ENCODE measurements around the gene SLC22A4. TPM values are rescaled to one million over a fixed set of nuclear protein-coding genes. Genes with fewer than 3 reads are reported as not detected.

Gene SLC22A4
- total RNA-seq, 2 donors from 2014 or later, result 0.68 TPM; not detected in 1

DNA sequence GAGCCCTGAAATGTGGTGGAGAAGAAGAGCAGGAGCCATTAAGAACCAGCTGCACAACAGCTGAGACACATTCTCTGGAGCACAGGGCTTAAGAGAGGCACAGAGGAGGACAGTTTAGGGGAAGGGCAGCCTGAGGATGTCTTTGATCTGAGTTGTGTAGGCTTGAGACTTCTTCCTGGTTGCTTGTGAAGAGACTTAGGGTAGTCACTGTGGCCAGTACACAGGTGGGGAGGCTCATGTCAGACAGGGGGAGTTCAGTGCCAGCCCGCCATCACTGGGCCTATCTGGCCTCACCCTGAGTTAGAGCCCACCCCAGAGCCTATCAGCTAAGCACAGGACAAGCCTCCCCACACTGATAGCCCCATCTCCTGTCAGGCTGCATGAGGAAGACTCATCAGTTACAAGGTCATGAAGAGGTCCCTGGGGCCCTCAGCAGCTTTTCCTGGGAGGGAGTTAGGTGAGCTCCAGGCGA, 19.8 kb downstream of the SLC22A4 start:
- H3K4me3 ChIP-seq (ENCODE audit: low read length), result no peak overlapping the region
- H3K27ac ChIP-seq (ENCODE audit: low read depth, low read length), result no peak overlapping the region
- DNase-seq, result no peak
- 89 to 100% methylated on average over 1 to 2 of the region's 2 CpGs for WGBS, 2 experiments (ENCODE audit: insufficient coverage in 1 of 2, insufficient read length in 1 of 2)
- H3K27me3 ChIP-seq (ENCODE audit: control insufficient read depth, insufficient read depth, low read length, poor library complexity, severe bottlenecking), result no peaks in the 10 kb centered on the region
- no peaks in the 10 kb centered on the region for H3K4me1 Mint-ChIP-seq
- H3K9me3 Mint-ChIP-seq, result no peaks in the 10 kb centered on the region
- no peaks in the 10 kb centered on the region for H3K36me3 ChIP-seq (ENCODE audit: control insufficient read depth, insufficient read depth, low read length)
- H3K27me3 Mint-ChIP-seq (ENCODE audit: insufficient read depth), result peaks cover 3% of the 10 kb centered on the region
- no peaks in the 10 kb centered on the region for H3K36me3 Mint-ChIP-seq (ENCODE audit: low read depth)
- TF ChIP-seq, protein P1, sequence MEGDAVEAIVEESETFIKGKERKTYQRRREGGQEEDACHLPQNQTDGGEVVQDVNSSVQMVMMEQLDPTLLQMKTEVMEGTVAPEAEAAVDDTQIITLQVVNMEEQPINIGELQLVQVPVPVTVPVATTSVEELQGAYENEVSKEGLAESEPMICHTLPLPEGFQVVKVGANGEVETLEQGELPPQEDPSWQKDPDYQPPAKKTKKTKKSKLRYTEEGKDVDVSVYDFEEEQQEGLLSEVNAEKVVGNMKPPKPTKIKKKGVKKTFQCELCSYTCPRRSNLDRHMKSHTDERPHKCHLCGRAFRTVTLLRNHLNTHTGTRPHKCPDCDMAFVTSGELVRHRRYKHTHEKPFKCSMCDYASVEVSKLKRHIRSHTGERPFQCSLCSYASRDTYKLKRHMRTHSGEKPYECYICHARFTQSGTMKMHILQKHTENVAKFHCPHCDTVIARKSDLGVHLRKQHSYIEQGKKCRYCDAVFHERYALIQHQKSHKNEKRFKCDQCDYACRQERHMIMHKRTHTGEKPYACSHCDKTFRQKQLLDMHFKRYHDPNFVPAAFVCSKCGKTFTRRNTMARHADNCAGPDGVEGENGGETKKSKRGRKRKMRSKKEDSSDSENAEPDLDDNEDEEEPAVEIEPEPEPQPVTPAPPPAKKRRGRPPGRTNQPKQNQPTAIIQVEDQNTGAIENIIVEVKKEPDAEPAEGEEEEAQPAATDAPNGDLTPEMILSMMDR (conservative IDR thresholded peaks at IDR 0.05), result no peak
- no peak overlapping the region for H3K27ac Mint-ChIP-seq
- no peak overlapping the region for H3K9ac ChIP-seq (ENCODE audit: extremely low read depth, low read length, poor library complexity, severe bottlenecking)
- no peaks in the 10 kb centered on the region for H3K4me1 ChIP-seq (ENCODE audit: control insufficient read depth, insufficient read depth, low read length)
- no peak overlapping the region for H3K4me3 Mint-ChIP-seq
- no peaks in the 10 kb centered on the region for H3K9me3 ChIP-seq (ENCODE audit: control insufficient read depth, low read length)

DNA sequence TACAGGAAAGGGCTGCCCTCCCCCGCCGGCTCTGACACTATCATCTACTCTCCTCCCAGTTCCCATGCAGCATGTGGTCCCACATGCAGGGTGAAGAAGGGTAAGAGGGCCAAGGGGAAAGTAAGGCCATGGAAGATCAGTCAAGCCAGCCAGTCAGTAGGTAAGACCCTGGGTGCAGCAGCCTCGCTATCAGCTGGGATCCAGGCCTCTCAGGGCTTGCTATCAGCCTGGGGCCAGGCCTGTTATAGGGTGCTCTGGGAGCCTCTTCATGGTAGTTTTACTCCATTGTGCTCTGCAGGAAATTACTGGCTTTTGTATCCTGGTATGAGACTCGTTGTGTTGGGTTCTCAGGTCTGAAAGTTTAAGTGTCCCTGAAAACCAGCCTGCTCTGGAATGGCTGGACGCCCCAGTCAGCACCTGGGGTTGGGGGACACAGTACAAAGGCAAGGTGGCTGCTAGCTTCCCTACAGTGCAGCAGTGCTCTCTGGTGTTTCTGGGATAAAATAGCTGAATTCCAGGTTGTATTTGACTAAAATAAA, 21.4 kb downstream of the SLC22A4 start:
- H3K27me3 Mint-ChIP-seq (ENCODE audit: insufficient read depth), result peaks cover 3% of the 10 kb centered on the region
- H3K9me3 ChIP-seq (ENCODE audit: control insufficient read depth, low read length), result no peaks in the 10 kb centered on the region
- H3K36me3 ChIP-seq (ENCODE audit: control insufficient read depth, insufficient read depth, low read length), result no peaks in the 10 kb centered on the region
- no peak overlapping the region for H3K4me3 Mint-ChIP-seq
- TF ChIP-seq, protein P1 (conservative IDR thresholded peaks at IDR 0.05), result peak; percentile 39
- H3K4me3 ChIP-seq (ENCODE audit: low read length), result no peak overlapping the region
- no peaks in the 10 kb centered on the region for H3K27me3 ChIP-seq (ENCODE audit: control insufficient read depth, insufficient read depth, low read length, poor library complexity, severe bottlenecking)
- DNase-seq, result no peak
- no peaks in the 10 kb centered on the region for H3K9me3 Mint-ChIP-seq
- no peak overlapping the region for H3K27ac ChIP-seq (ENCODE audit: low read depth, low read length)
- H3K27ac Mint-ChIP-seq, result no peak overlapping the region
- no peaks in the 10 kb centered on the region for H3K4me1 Mint-ChIP-seq
- no peak overlapping the region for H3K9ac ChIP-seq (ENCODE audit: extremely low read depth, low read length, poor library complexity, severe bottlenecking)
- H3K4me1 ChIP-seq (ENCODE audit: control insufficient read depth, insufficient read depth, low read length), result no peaks in the 10 kb centered on the region
- no peaks in the 10 kb centered on the region for H3K36me3 Mint-ChIP-seq (ENCODE audit: low read depth)
- 72 to 91% methylated on average over 3 to 5 of the region's 5 CpGs for WGBS, 2 experiments (ENCODE audit: insufficient coverage in 1 of 2, insufficient read length in 1 of 2)

DNA sequence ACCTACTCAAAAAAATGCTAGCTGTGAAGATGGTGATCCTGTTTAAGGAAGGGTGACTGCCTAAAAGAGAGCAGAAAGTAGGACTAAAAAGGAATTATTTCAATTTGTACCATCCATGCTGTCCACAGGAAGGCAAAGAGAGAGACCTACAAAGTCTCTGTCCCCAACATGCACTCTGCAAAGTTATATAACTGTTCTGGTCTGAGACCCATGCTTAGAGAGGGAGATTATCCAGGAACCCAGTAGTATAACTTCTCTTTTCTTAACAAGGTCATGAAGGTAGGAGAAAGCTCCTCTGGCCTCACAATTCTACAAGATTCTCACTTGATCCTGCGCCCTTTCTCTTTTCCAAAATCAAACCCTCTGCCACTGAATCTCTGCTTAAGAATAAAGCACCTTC, 25.8 kb downstream of the SLC22A4 start:
- Histone ChIP-seq H3K27ac (ENCODE audit: low read depth, low read length) (no peak overlapping the region), H3K36me3 (ENCODE audit: control insufficient read depth, insufficient read depth, low read length) (no peaks in the 10 kb centered on the region), H3K4me1 (ENCODE audit: control insufficient read depth, insufficient read depth, low read length) (peaks cover 14% of the 10 kb centered on the region), H3K9me3 (ENCODE audit: control insufficient read depth, low read length) (no peaks in the 10 kb centered on the region), H3K4me3 (ENCODE audit: low read length) (no peak overlapping the region), H3K9ac (ENCODE audit: extremely low read depth, low read length, poor library complexity, severe bottlenecking) (no peak overlapping the region), H3K27me3 (ENCODE audit: control insufficient read depth, insufficient read depth, low read length, poor library complexity, severe bottlenecking) (no peaks in the 10 kb centered on the region)
- Mint-ChIP-seq H3K27me3 (ENCODE audit: insufficient read depth) (no peaks in the 10 kb centered on the region), H3K4me1 (peaks cover 14% of the 10 kb centered on the region), H3K4me3 (no peak overlapping the region), H3K9me3 (no peaks in the 10 kb centered on the region), H3K27ac (no peak overlapping the region), H3K36me3 (ENCODE audit: low read depth) (no peaks in the 10 kb centered on the region)
- no peak for DNase-seq
- WGBS, 2 experiments (ENCODE audit: insufficient coverage in 1 of 2, insufficient read length in 1 of 2), result 90 to 91% methylated on average over 1 of the region's 1 CpG
- TF ChIP-seq, protein P1 (conservative IDR thresholded peaks at IDR 0.05), result no peak
